Measurements from ENCODE around the gene SLC29A1.

The SLC29A1 gene

DNA sequence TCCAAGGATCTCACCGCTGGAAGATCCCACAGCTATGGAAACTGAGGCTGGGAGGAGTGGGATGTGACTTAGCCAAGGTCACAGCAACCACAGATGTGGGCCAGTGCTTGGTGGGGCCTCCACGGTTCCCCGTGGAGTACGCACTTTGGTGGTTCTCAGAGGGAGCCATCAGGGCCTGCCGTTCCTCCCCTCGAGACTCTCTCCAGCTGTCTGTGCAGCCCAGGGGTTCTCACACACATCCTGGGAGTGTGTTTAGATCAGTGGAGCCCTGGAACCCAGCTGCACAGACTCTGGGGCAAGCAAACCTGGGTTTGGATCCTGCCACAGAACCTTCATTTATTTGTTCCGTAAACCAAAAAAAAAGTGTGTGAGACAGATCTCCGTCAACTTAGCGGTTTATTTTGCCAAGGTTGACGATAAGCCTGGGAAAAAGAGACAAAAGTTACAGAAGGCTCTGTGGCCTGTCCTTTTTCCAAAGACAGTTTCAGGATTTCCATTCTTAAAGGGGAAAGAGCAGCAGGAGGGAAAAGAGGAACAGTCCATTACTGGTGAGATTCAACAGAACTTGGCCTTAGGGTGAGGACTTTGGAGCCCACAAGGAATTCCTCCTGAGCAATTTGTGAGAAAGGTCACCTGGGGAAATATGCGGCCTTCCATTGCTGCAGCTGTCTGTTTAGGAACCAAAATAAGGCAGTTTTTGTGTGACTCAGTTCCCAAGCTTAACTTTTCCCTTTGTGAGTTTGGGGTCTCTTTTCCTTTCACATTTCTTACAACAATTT lies 20.2 kb upstream of the SLC29A1 start:
- H3K79me1 ChIP-seq (ENCODE audit: low read depth, low read length): no peaks in the 10 kb centered on the region
- DNase-seq (ENCODE audit: low spot score): no peak
- no CpG with 5 or more reads among the region's 11 CpGs for WGBS, 2 donors (ENCODE audit: extremely low coverage in 2 of 2, insufficient read length in 2 of 2, insufficient replicate concordance in 1 of 2)
- no peak overlapping the region for H3K23ac ChIP-seq (ENCODE audit: low read depth, low read length, poor library complexity)
- no peaks in the 10 kb centered on the region for H3K36me3 ChIP-seq (replicated peaks in 1 of 2; ENCODE audit: control insufficient read depth in 2 of 2, insufficient read depth in 2 of 2, low read length in 2 of 2)
- H3K14ac ChIP-seq (ENCODE audit: low read length): no peak overlapping the region
- no peak overlapping the region for H2BK12ac ChIP-seq (ENCODE audit: low read length)
- no peak overlapping the region for H3K4ac ChIP-seq (ENCODE audit: low read length)
- no peak overlapping the region for H3K27ac ChIP-seq (replicated peaks; ENCODE audit: low read length)
- no peak overlapping the region for H2AK5ac ChIP-seq (ENCODE audit: low read depth, low read length)
- no peak overlapping the region for H2BK120ac ChIP-seq (ENCODE audit: low read depth, low read length)
- no peak overlapping the region for H3K4me2 ChIP-seq (ENCODE audit: insufficient read depth, low read length, poor library complexity, severe bottlenecking)
- no peak overlapping the region for H2AFZ ChIP-seq (ENCODE audit: low read length)
- H3K9ac ChIP-seq (ENCODE audit: low read depth, low read length, poor library complexity): no peak overlapping the region
- peak overlapping the region; percentile 80 for H3K18ac ChIP-seq (ENCODE audit: low read length)
- no peaks in the 10 kb centered on the region for H3K9me3 ChIP-seq (replicated peaks in 1 of 2; ENCODE audit: control insufficient read depth in 2 of 2, insufficient read depth in 1 of 2, low read depth in 1 of 2, low read length in 2 of 2)
- H3K27me3 ChIP-seq (ENCODE audit: control insufficient read depth in 3 of 3, insufficient read depth in 3 of 3, low read depth in 1 of 3, low read length in 3 of 3): no peaks in the 10 kb centered on the region
- peaks cover 27 to 28% of the 10 kb centered on the region in 2 donors for H3K4me1 ChIP-seq (ENCODE audit: control insufficient read depth in 2 of 2, insufficient read depth in 1 of 2, low read depth in 1 of 2, low read length in 2 of 2)
- no peak overlapping the region for H2BK15ac ChIP-seq (ENCODE audit: low read length)
- H4K91ac ChIP-seq (ENCODE audit: low read depth, low read length, poor library complexity): no peak overlapping the region
- no peak overlapping the region for H3K4me3 ChIP-seq (ENCODE audit: low read length in 2 of 2)
- no peak overlapping the region for H4K8ac ChIP-seq (ENCODE audit: low read depth, low read length)
- no peak overlapping the region for H2BK5ac ChIP-seq (ENCODE audit: low read length)

DNA sequence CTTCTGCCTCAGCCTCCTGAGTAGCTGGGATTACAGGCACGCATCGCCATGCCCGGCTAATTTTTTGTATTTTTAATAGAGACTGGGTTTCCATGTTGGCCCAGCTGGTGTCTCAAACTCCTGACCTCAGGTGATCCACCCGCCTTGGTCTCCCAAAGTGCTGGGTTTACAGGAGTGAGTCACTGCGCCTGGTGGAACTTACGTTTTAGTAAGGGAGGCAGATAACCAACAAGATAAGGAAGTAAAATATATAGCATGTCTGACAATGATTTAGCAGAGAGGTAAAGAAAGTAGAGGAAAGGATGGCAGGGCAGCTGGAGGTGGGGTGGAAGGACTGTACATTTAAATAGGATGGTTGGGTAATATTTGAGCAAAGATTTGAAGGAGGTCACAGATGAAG lies 19.4 kb upstream of the SLC29A1 start:
- no peak overlapping the region for H3K27ac ChIP-seq (replicated peaks; ENCODE audit: low read length)
- H3K79me1 ChIP-seq (ENCODE audit: low read depth, low read length): no peaks in the 10 kb centered on the region
- no peaks in the 10 kb centered on the region for H3K9me3 ChIP-seq (replicated peaks in 1 of 2; ENCODE audit: control insufficient read depth in 2 of 2, insufficient read depth in 1 of 2, low read depth in 1 of 2, low read length in 2 of 2)
- no peaks in the 10 kb centered on the region for H3K36me3 ChIP-seq (replicated peaks in 1 of 2; ENCODE audit: control insufficient read depth in 2 of 2, insufficient read depth in 2 of 2, low read length in 2 of 2)
- no CpG with 5 or more reads among the region's 6 CpGs for WGBS, 2 donors (ENCODE audit: extremely low coverage in 2 of 2, insufficient read length in 2 of 2, insufficient replicate concordance in 1 of 2)
- no peak overlapping the region for H2AFZ ChIP-seq (ENCODE audit: low read length)
- H2BK5ac ChIP-seq (ENCODE audit: low read length): no peak overlapping the region
- H3K4me2 ChIP-seq (ENCODE audit: insufficient read depth, low read length, poor library complexity, severe bottlenecking): no peak overlapping the region
- no peak overlapping the region for H3K4me3 ChIP-seq (ENCODE audit: low read length in 2 of 2)
- no peaks in the 10 kb centered on the region for H3K27me3 ChIP-seq (ENCODE audit: control insufficient read depth in 3 of 3, insufficient read depth in 3 of 3, low read depth in 1 of 3, low read length in 3 of 3)
- peaks cover 27 to 28% of the 10 kb centered on the region in 2 donors for H3K4me1 ChIP-seq (ENCODE audit: control insufficient read depth in 2 of 2, insufficient read depth in 1 of 2, low read depth in 1 of 2, low read length in 2 of 2)
- no peak overlapping the region for H3K14ac ChIP-seq (ENCODE audit: low read length)
- H2AK5ac ChIP-seq (ENCODE audit: low read depth, low read length): no peak overlapping the region
- no peak overlapping the region for H3K9ac ChIP-seq (ENCODE audit: low read depth, low read length, poor library complexity)
- H2BK12ac ChIP-seq (ENCODE audit: low read length): no peak overlapping the region
- no peak overlapping the region for H3K23ac ChIP-seq (ENCODE audit: low read depth, low read length, poor library complexity)
- no peak overlapping the region for H2BK15ac ChIP-seq (ENCODE audit: low read length)
- H3K4ac ChIP-seq (ENCODE audit: low read length): no peak overlapping the region
- no peak overlapping the region for H4K8ac ChIP-seq (ENCODE audit: low read depth, low read length)
- DNase-seq (ENCODE audit: low spot score): no peak
- H3K18ac ChIP-seq (ENCODE audit: low read length): no peak overlapping the region
- no peak overlapping the region for H4K91ac ChIP-seq (ENCODE audit: low read depth, low read length, poor library complexity)
- H2BK120ac ChIP-seq (ENCODE audit: low read depth, low read length): no peak overlapping the region

DNA sequence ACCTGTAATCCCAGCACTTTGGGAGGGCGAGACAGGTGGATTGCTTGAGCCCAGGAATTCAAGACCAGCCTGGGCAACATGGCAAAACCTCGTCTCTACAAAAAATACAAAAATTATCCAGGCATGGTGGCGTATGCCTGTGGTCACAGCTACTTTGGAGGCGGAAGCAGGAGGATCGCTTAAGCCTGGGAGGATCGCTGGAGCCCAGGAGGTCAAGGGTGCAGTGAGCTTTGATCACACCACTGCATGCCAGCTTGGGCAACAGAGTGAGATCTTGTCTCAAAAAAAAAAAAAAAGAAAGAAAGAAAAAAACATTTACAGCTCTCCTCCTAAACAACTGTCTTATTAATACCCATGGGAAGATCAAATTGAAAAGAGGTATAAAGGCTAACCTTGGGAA lies 15.4 kb upstream of the SLC29A1 start:
- no peak overlapping the region for H3K27ac ChIP-seq (replicated peaks; ENCODE audit: low read length)
- no peaks in the 10 kb centered on the region for H3K9me3 ChIP-seq (replicated peaks in 1 of 2; ENCODE audit: control insufficient read depth in 2 of 2, insufficient read depth in 1 of 2, low read depth in 1 of 2, low read length in 2 of 2)
- no peak overlapping the region for H2AK5ac ChIP-seq (ENCODE audit: low read depth, low read length)
- no peaks in the 10 kb centered on the region for H3K27me3 ChIP-seq (ENCODE audit: control insufficient read depth in 3 of 3, insufficient read depth in 3 of 3, low read depth in 1 of 3, low read length in 3 of 3)
- H3K23ac ChIP-seq (ENCODE audit: low read depth, low read length, poor library complexity): no peak overlapping the region
- peaks cover 7 to 9% of the 10 kb centered on the region in 2 donors for H3K4me1 ChIP-seq (ENCODE audit: control insufficient read depth in 2 of 2, insufficient read depth in 1 of 2, low read depth in 1 of 2, low read length in 2 of 2)
- no peak overlapping the region for H2BK15ac ChIP-seq (ENCODE audit: low read length)
- H3K14ac ChIP-seq (ENCODE audit: low read length): no peak overlapping the region
- DNase-seq (ENCODE audit: low spot score): no peak
- H2BK120ac ChIP-seq (ENCODE audit: low read depth, low read length): no peak overlapping the region
- H3K18ac ChIP-seq (ENCODE audit: low read length): no peak overlapping the region
- H3K4me3 ChIP-seq (ENCODE audit: low read length in 2 of 2): no peak overlapping the region
- no peaks in the 10 kb centered on the region for H3K36me3 ChIP-seq (replicated peaks in 1 of 2; ENCODE audit: control insufficient read depth in 2 of 2, insufficient read depth in 2 of 2, low read length in 2 of 2)
- no peak overlapping the region for H3K4me2 ChIP-seq (ENCODE audit: insufficient read depth, low read length, poor library complexity, severe bottlenecking)
- H4K91ac ChIP-seq (ENCODE audit: low read depth, low read length, poor library complexity): no peak overlapping the region
- no peak overlapping the region for H2BK12ac ChIP-seq (ENCODE audit: low read length)
- no peak overlapping the region for H3K9ac ChIP-seq (ENCODE audit: low read depth, low read length, poor library complexity)
- no peak overlapping the region for H2BK5ac ChIP-seq (ENCODE audit: low read length)
- no peaks in the 10 kb centered on the region for H3K79me1 ChIP-seq (ENCODE audit: low read depth, low read length)
- no CpG with 5 or more reads among the region's 6 CpGs for WGBS, 2 donors (ENCODE audit: extremely low coverage in 2 of 2, insufficient read length in 2 of 2, insufficient replicate concordance in 1 of 2)
- no peak overlapping the region for H2AFZ ChIP-seq (ENCODE audit: low read length)
- H4K8ac ChIP-seq (ENCODE audit: low read depth, low read length): no peak overlapping the region
- H3K4ac ChIP-seq (ENCODE audit: low read length): no peak overlapping the region

DNA sequence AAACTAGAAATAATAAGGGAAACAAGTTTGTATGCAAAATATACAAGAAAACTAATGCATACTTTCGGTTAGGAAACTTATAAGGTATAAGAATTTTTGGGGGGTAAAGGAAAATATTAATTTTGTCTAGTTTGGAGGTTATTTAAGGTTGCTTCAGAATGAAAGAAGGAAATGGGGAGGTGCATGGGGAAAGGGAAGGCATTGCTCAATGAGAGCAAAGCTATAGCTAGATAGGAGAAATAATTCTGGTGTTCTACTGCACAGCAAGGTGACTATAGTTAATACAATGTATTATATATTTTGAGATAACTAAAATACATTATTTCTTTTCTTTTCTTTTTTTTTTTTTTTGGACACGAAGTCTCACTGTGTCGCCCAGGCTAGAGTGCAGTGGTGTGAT lies 12.1 kb upstream of the SLC29A1 start:
- Histone ChIP-seq H2BK15ac (ENCODE audit: low read length) (no peak overlapping the region), H3K27me3 (ENCODE audit: control insufficient read depth in 3 of 3, insufficient read depth in 3 of 3, low read depth in 1 of 3, low read length in 3 of 3) (no peaks in the 10 kb centered on the region), H2BK120ac (ENCODE audit: low read depth, low read length) (no peak overlapping the region), H2BK5ac (ENCODE audit: low read length) (no peak overlapping the region), H3K18ac (ENCODE audit: low read length) (no peak overlapping the region), H3K4me3 (ENCODE audit: low read length in 2 of 2) (no peak overlapping the region), H3K9me3 (replicated peaks in 1 of 2; ENCODE audit: control insufficient read depth in 2 of 2, insufficient read depth in 1 of 2, low read depth in 1 of 2, low read length in 2 of 2) (no peaks in the 10 kb centered on the region), H3K23ac (ENCODE audit: low read depth, low read length, poor library complexity) (no peak overlapping the region), H4K8ac (ENCODE audit: low read depth, low read length) (no peak overlapping the region), H3K4me2 (ENCODE audit: insufficient read depth, low read length, poor library complexity, severe bottlenecking) (no peak overlapping the region), H3K14ac (ENCODE audit: low read length) (no peak overlapping the region), H3K4me1 (ENCODE audit: control insufficient read depth in 2 of 2, insufficient read depth in 1 of 2, low read depth in 1 of 2, low read length in 2 of 2) (peaks cover 5 to 6% of the 10 kb centered on the region in 2 donors), H2BK12ac (ENCODE audit: low read length) (no peak overlapping the region), H3K9ac (ENCODE audit: low read depth, low read length, poor library complexity) (no peak overlapping the region), H3K4ac (ENCODE audit: low read length) (no peak overlapping the region), H2AK5ac (ENCODE audit: low read depth, low read length) (no peak overlapping the region), H2AFZ (ENCODE audit: low read length) (no peak overlapping the region), H4K91ac (ENCODE audit: low read depth, low read length, poor library complexity) (no peak overlapping the region), H3K79me1 (ENCODE audit: low read depth, low read length) (no peaks in the 10 kb centered on the region), H3K27ac (replicated peaks; ENCODE audit: low read length) (no peak overlapping the region), H3K36me3 (replicated peaks in 1 of 2; ENCODE audit: control insufficient read depth in 2 of 2, insufficient read depth in 2 of 2, low read length in 2 of 2) (no peaks in the 10 kb centered on the region)
- no peak for DNase-seq (ENCODE audit: low spot score)
- WGBS, 2 donors (ENCODE audit: extremely low coverage in 2 of 2, insufficient read length in 2 of 2, insufficient replicate concordance in 1 of 2): 100% methylated on average over 1 of the region's 3 CpGs; no CpG with 5 or more reads in 1 of the 2 donors

Data from neuronal stem cell (in vitro differentiated cells).